ENCODE results near the gene TPCN2.
A peak's percentile ranks its signal among the peaks of the same experiment; 100 is the strongest.

Gene TPCN2

DNA sequence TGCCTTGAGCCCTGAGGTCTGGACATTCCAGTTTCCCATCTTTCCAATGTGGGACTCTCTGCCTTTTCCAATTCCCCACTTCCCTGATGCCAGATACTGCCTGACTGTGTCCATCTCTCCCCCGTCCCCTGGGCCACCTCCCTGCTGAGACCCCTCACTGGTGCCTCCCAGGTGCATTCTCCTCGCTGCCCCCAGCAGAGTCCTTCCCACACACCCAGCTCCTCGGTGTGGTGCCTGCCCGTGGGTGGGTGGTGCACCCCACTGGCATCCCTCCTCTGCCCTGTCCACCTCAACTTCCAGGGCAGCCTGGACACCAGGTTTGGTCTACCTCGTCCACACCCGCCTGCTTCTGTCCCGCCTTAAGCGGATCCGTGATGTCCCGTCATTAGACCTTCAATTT lies 30.8 kb upstream of the TPCN2 start:
- Histone ChIP-seq H3K36me3 (replicated peaks) (no peaks in the 10 kb centered on the region), H3K4me3 (ENCODE audit: low read depth, low read length) (no peak overlapping the region), H3K27me3 (replicated peaks) (no peaks in the 10 kb centered on the region), H3K27ac (no peak overlapping the region)
- no peak for DNase-seq
- TF ChIP-seq, protein P1, sequence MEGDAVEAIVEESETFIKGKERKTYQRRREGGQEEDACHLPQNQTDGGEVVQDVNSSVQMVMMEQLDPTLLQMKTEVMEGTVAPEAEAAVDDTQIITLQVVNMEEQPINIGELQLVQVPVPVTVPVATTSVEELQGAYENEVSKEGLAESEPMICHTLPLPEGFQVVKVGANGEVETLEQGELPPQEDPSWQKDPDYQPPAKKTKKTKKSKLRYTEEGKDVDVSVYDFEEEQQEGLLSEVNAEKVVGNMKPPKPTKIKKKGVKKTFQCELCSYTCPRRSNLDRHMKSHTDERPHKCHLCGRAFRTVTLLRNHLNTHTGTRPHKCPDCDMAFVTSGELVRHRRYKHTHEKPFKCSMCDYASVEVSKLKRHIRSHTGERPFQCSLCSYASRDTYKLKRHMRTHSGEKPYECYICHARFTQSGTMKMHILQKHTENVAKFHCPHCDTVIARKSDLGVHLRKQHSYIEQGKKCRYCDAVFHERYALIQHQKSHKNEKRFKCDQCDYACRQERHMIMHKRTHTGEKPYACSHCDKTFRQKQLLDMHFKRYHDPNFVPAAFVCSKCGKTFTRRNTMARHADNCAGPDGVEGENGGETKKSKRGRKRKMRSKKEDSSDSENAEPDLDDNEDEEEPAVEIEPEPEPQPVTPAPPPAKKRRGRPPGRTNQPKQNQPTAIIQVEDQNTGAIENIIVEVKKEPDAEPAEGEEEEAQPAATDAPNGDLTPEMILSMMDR (IDR thresholded peaks at IDR 0.05; ENCODE audit: low read depth, low read length, missing control alignments) = no peak
- in situ Hi-C loops (cut with HindIII; ENCODE audit: low pct_ligation_motif_present, low sequenced_read_pairs) = no loop called here

DNA sequence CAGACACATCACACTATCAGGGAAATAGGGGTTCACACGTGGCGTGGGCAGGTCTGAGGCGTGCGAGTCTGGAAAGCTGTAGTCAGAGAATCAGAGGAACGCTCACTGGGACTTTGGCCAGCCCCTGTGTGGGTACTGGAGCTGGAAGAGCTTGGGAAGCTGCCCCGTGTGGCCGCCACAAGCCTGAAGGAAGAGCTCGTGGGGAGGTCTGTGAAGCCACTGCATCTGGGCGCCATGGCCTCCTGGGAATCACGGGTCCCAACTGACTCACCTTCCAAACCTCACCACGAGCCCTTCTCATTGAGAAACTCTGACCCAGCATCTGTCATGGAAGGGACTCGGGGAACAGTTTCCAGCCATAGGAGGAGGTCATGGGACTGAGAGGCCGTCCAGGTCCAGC lies 29.8 kb upstream of the TPCN2 start:
- H3K4me3 ChIP-seq (ENCODE audit: low read depth, low read length) = no peak overlapping the region
- H3K27ac ChIP-seq = no peak overlapping the region
- in situ Hi-C loops (cut with HindIII; ENCODE audit: low pct_ligation_motif_present, low sequenced_read_pairs) = no loop called here
- TF ChIP-seq, protein P1 (IDR thresholded peaks at IDR 0.05; ENCODE audit: low read depth, low read length, missing control alignments) = peak; percentile 9
- no peaks in the 10 kb centered on the region for H3K27me3 ChIP-seq (replicated peaks)
- no peak for DNase-seq
- H3K36me3 ChIP-seq (replicated peaks) = no peaks in the 10 kb centered on the region

DNA sequence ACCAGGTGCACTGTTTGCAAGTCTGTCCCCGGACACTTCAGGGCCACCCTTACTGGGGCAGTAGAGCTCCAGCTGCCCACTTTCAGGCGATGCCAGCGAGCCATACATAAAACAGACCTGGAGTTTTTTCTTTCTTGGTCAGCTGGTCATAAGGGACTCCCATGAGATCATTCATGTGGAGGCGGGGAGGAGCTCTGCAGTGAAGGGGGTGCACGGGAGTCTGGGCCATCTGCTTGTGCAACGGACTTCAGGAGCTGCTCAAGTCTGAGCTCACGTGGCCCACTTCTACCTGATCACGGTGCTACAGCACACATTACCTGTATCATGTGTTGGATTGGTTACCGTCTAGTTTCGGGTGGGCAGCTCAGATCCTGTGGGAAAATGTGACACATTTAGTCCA lies 26.5 kb upstream of the TPCN2 start:
- TF ChIP-seq, protein P1 (IDR thresholded peaks at IDR 0.05; ENCODE audit: low read depth, low read length, missing control alignments) = no peak
- Histone ChIP-seq H3K36me3 (replicated peaks) (no peaks in the 10 kb centered on the region), H3K27me3 (replicated peaks) (no peaks in the 10 kb centered on the region), H3K4me3 (ENCODE audit: low read depth, low read length) (no peak overlapping the region), H3K27ac (no peak overlapping the region)
- in situ Hi-C loops (cut with HindIII; ENCODE audit: low pct_ligation_motif_present, low sequenced_read_pairs) = no loop called here
- no peak for DNase-seq

GRCh38 chr11:69024509-69024908 lies 24.2 kb upstream of the TPCN2 start:
- TF ChIP-seq, protein P1 (IDR thresholded peaks at IDR 0.05; ENCODE audit: low read depth, low read length, missing control alignments) = no peak
- Histone ChIP-seq H3K27me3 (replicated peaks) (no peaks in the 10 kb centered on the region), H3K4me3 (ENCODE audit: low read depth, low read length) (no peak overlapping the region), H3K27ac (no peak overlapping the region), H3K36me3 (replicated peaks) (no peaks in the 10 kb centered on the region)
- DNase-seq = no peak
- in situ Hi-C loops (cut with HindIII; ENCODE audit: low pct_ligation_motif_present, low sequenced_read_pairs) = no loop called here

- peaks cover 3% of the 10 kb centered on the region for H3K27me3 ChIP-seq (replicated peaks)
- no peak overlapping the region for H3K27ac ChIP-seq
- H3K36me3 ChIP-seq (replicated peaks) = no peaks in the 10 kb centered on the region
- no peak for DNase-seq
- in situ Hi-C loops (cut with HindIII; ENCODE audit: low pct_ligation_motif_present, low sequenced_read_pairs) = no loop called here
- TF ChIP-seq, protein P1 (IDR thresholded peaks at IDR 0.05; ENCODE audit: low read depth, low read length, missing control alignments) = no peak
- H3K4me3 ChIP-seq (ENCODE audit: low read depth, low read length) = no peak overlapping the region
Observed at GRCh38 chr11:69027704-69028372, 20.9 kb upstream of the TPCN2 start.

DNA sequence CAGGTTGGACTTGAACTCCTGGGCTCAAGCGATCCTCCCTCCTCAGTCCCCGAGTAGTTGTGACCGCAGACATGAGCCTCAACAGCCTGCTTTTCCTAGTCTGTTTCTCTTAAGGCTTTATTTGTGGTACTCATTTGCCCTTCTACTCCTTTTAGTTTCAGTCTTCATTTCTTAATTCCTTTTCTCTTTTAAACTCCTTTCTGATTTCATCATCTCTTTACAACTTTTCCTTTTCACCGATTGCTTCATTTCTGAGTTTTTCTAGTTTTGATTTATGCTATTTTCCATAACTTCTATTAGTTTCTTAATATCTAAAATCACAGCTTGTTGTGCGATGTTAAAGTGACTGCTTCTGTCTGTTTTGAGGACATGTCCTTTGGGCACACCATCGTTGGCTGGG lies 18.4 kb upstream of the TPCN2 start:
- Histone ChIP-seq H3K36me3 (replicated peaks) (no peaks in the 10 kb centered on the region), H3K4me3 (ENCODE audit: low read depth, low read length) (no peak overlapping the region), H3K27me3 (replicated peaks) (peaks cover 3% of the 10 kb centered on the region), H3K27ac (no peak overlapping the region)
- TF ChIP-seq, protein P1 (IDR thresholded peaks at IDR 0.05; ENCODE audit: low read depth, low read length, missing control alignments) = no peak
- in situ Hi-C loops (cut with HindIII; ENCODE audit: low pct_ligation_motif_present, low sequenced_read_pairs) = no loop called here
- no peak for DNase-seq
